ENCODE measurements around the gene U2AF1L4.

U2AF1L4 gene

DNA sequence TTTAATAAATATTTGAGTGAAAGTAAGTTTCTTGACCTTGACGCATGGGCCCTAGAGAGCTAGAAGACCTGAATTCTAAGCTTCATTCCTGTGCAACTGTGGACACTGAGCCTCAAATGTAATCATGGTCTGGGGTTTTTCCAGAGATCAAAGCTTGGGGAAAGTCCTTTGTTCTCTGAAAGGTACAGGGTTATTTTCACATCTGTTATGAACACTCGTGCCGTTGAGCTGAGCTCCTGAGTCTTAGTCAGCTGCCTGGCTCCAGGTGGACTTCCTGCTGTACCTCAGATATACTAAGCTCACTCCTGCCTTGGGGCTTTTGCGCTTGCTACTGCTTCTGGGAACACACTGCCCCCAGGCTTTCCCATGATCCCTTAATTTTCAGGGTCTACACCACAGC, 48.4 kb downstream of the U2AF1L4 start:
- H3K4me2 ChIP-seq (ENCODE audit: low read depth, low read length, poor library complexity, severe bottlenecking) = no peak overlapping the region
- no peak overlapping the region for H3K4me3 ChIP-seq (ENCODE audit: low read length, poor library complexity, severe bottlenecking)
- H3K79me2 ChIP-seq (ENCODE audit: insufficient read depth, low read length) = no peaks in the 10 kb centered on the region
- no peaks in the 10 kb centered on the region for H3K4me1 ChIP-seq (ENCODE audit: insufficient read depth, low read length, poor library complexity, severe bottlenecking)
- no peaks in the 10 kb centered on the region for H3F3A ChIP-seq (ENCODE audit: low read depth)
- H4K20me1 ChIP-seq (ENCODE audit: insufficient read depth, low read length, poor library complexity, severe bottlenecking) = no peaks in the 10 kb centered on the region
- H3K9me3 ChIP-seq (ENCODE audit: insufficient read depth, low read depth, low read length) = no peaks in the 10 kb centered on the region
- H3K9ac ChIP-seq (ENCODE audit: low read depth, low read length, poor library complexity, severe bottlenecking) = no peak overlapping the region
- TF ChIP-seq, protein P1, sequence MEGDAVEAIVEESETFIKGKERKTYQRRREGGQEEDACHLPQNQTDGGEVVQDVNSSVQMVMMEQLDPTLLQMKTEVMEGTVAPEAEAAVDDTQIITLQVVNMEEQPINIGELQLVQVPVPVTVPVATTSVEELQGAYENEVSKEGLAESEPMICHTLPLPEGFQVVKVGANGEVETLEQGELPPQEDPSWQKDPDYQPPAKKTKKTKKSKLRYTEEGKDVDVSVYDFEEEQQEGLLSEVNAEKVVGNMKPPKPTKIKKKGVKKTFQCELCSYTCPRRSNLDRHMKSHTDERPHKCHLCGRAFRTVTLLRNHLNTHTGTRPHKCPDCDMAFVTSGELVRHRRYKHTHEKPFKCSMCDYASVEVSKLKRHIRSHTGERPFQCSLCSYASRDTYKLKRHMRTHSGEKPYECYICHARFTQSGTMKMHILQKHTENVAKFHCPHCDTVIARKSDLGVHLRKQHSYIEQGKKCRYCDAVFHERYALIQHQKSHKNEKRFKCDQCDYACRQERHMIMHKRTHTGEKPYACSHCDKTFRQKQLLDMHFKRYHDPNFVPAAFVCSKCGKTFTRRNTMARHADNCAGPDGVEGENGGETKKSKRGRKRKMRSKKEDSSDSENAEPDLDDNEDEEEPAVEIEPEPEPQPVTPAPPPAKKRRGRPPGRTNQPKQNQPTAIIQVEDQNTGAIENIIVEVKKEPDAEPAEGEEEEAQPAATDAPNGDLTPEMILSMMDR (conservative IDR thresholded peaks at IDR 0.05; ENCODE audit: low read length) = no peak
- no peak for TF ChIP-seq EZH2phosphoT487 (IDR thresholded peaks at IDR 0.05; ENCODE audit: borderline replicate concordance)
- H3K36me3 ChIP-seq (ENCODE audit: insufficient read depth, low read length) = no peaks in the 10 kb centered on the region
- no peaks in the 10 kb centered on the region for H3K27me3 ChIP-seq (ENCODE audit: insufficient read depth, low read length, poor library complexity, severe bottlenecking)
- no peaks in the 10 kb centered on the region for H3K9me2 ChIP-seq (replicated peaks; ENCODE audit: low read depth, low read length)
- no peak overlapping the region for H2AFZ ChIP-seq (ENCODE audit: low read length)

GRCh38 chr19:35695895-35696422, 49.3 kb downstream of the U2AF1L4 start:
- Histone ChIP-seq H3K4me2 (ENCODE audit: low read depth, low read length, poor library complexity, severe bottlenecking) (no peak overlapping the region), H3K27me3 (ENCODE audit: insufficient read depth, low read length, poor library complexity, severe bottlenecking) (no peaks in the 10 kb centered on the region), H2AFZ (ENCODE audit: low read length) (no peak overlapping the region; the same call in 1 of the 2 replicates), H3F3A (ENCODE audit: low read depth) (no peaks in the 10 kb centered on the region), H3K9me3 (ENCODE audit: insufficient read depth, low read depth, low read length) (no peaks in the 10 kb centered on the region), H3K9ac (ENCODE audit: low read depth, low read length, poor library complexity, severe bottlenecking) (no peak overlapping the region), H3K4me3 (ENCODE audit: low read length, poor library complexity, severe bottlenecking) (no peak overlapping the region), H3K36me3 (ENCODE audit: insufficient read depth, low read length) (no peaks in the 10 kb centered on the region), H3K4me1 (ENCODE audit: insufficient read depth, low read length, poor library complexity, severe bottlenecking) (no peaks in the 10 kb centered on the region), H3K79me2 (ENCODE audit: insufficient read depth, low read length) (no peaks in the 10 kb centered on the region), H4K20me1 (ENCODE audit: insufficient read depth, low read length, poor library complexity, severe bottlenecking) (no peaks in the 10 kb centered on the region), H3K9me2 (replicated peaks; ENCODE audit: low read depth, low read length) (no peaks in the 10 kb centered on the region)
- TF ChIP-seq, protein P1 (conservative IDR thresholded peaks at IDR 0.05; ENCODE audit: low read length) = no peak
- no peak for TF ChIP-seq EZH2phosphoT487 (IDR thresholded peaks at IDR 0.05; ENCODE audit: borderline replicate concordance)

DNA sequence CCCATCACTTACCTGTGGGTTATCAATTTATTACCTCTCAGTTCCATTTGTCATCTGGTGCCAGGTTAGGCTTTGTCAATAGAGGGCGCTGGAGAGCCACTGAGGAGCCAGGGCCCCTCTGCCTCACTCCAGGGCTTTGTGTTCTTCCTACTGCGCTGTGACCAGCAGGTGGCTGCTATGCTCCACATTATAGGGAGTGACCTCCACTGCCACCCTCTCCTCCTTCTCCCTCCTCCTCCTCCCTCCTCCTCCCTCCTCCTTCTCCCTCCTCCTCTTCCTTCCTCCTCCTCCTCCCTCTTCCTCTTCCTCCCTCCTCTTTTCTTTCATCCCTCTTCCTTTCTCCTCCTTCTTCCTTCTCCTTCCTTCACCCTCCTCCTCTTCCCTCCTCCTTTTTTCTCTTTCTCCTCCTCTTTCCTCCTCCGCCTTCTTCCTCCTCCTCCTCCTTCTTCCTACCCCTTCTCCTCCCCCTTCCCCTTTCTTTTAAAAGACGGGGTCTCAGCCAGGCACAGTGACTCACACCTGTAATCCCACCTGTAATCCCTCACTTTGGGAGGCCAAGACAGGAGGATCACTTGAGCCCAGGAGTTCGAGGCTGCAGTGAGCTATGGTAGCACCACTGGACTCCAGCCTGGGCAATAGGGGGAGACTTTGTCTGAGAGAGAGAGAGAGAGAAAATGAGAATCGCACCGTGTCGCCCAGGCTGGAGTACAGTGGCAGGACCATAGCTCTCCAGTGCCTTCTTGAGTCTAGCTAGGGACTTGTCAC, 51.2 kb downstream of the U2AF1L4 start:
- H3K4me1 ChIP-seq (ENCODE audit: insufficient read depth, low read length, poor library complexity, severe bottlenecking) = no peaks in the 10 kb centered on the region
- peak overlapping the region; percentile 26 for H3K9ac ChIP-seq (ENCODE audit: low read depth, low read length, poor library complexity, severe bottlenecking)
- H3K27me3 ChIP-seq (ENCODE audit: insufficient read depth, low read length, poor library complexity, severe bottlenecking) = no peaks in the 10 kb centered on the region
- no peak overlapping the region for H3K4me2 ChIP-seq (ENCODE audit: low read depth, low read length, poor library complexity, severe bottlenecking)
- no peaks in the 10 kb centered on the region for H4K20me1 ChIP-seq (ENCODE audit: insufficient read depth, low read length, poor library complexity, severe bottlenecking)
- no peaks in the 10 kb centered on the region for H3F3A ChIP-seq (ENCODE audit: low read depth)
- H3K9me3 ChIP-seq (ENCODE audit: insufficient read depth, low read depth, low read length) = no peaks in the 10 kb centered on the region
- H3K4me3 ChIP-seq (ENCODE audit: low read length, poor library complexity, severe bottlenecking) = no peak overlapping the region
- TF ChIP-seq EZH2phosphoT487 (IDR thresholded peaks at IDR 0.05; ENCODE audit: borderline replicate concordance) = no peak
- TF ChIP-seq, protein P1 (conservative IDR thresholded peaks at IDR 0.05; ENCODE audit: low read length) = peak; percentile 100
- H3K9me2 ChIP-seq (replicated peaks; ENCODE audit: low read depth, low read length) = no peaks in the 10 kb centered on the region
- H3K36me3 ChIP-seq (ENCODE audit: insufficient read depth, low read length) = no peaks in the 10 kb centered on the region
- H3K79me2 ChIP-seq (ENCODE audit: insufficient read depth, low read length) = no peaks in the 10 kb centered on the region
- peak overlapping the region; percentile 65 for H2AFZ ChIP-seq (ENCODE audit: low read length)

Measured in Loucy (cell line).